ENCODE results near the gene DLG4. TPM values are rescaled to one million over a fixed set of nuclear protein-coding genes. Genes with fewer than 3 reads are reported as not detected.

The DLG4 gene
- total and polyA plus RNA-seq, 2 donors (not counting 1 experiment from before 2014, with no cell fraction given): 2.0 to 12.5 TPM

DNA sequence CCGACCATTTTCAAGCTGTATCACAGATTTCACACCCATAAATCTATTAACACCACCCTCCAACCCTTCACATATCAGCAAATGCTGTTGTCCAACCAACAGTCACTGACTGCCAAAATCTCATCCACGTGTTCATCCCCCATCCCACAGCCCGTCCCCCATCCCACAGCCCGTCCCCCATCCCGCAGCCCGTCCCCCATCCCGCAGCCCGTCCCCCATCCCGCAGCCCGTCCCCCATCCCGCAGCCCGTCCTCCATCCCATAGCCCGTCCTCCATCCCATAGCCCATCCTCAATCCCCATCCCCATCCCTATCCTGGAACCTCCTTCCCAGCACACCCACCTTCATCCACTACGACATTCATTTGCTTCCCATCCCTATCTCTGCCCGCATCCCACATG lies 14.1 kb downstream of the DLG4 start:
- TF ChIP-seq CTCF (IDR thresholded peaks at IDR 0.05): no peak
- TF ChIP-seq EZH2 (IDR thresholded peaks at IDR 0.05; ENCODE audit: borderline replicate concordance, insufficient read depth, low read depth, low read length, poor library complexity, severe bottlenecking): no peak
- Histone ChIP-seq H3K27ac (ENCODE audit: low read length in 2 of 2) (peak overlapping the region; percentile 86 to 93), H3K4me2 (replicated peaks; ENCODE audit: low read depth, low read length, poor library complexity, severe bottlenecking) (peak overlapping the region; percentile 74), H3K27me3 (replicated peaks in 1 of 4; ENCODE audit: control extremely low read depth in 1 of 4, control insufficient read depth in 3 of 4, insufficient read depth in 4 of 4, low read length in 3 of 4) (peaks cover 0 to 3% (median 0%) of the 10 kb centered on the region in 4 experiments), H3K36me3 (replicated peaks in 1 of 2; ENCODE audit: control extremely low read depth in 1 of 2, control insufficient read depth in 1 of 2, extremely low read depth in 1 of 2, insufficient read depth in 2 of 2, low read length in 1 of 2) (no peaks in the 10 kb centered on the region), H4K20me1 (ENCODE audit: control insufficient read depth, insufficient read depth, low read length, poor library complexity, severe bottlenecking) (no peaks in the 10 kb centered on the region), H3K79me2 (ENCODE audit: control insufficient read depth, insufficient read depth, low read length) (no peaks in the 10 kb centered on the region), H3K9ac (ENCODE audit: low read length) (peak overlapping the region; percentile 65), H3K4me1 (ENCODE audit: control insufficient read depth in 2 of 2, insufficient read depth in 2 of 2, low read length in 2 of 2) (peaks cover 17 to 25% of the 10 kb centered on the region in 2 donors), H2AFZ (ENCODE audit: insufficient read depth, low read depth, low read length, poor library complexity, severe bottlenecking) (peak overlapping the region; percentile 61), H3K9me3 (ENCODE audit: control extremely low read depth in 1 of 3, control insufficient read depth in 2 of 3, insufficient read depth in 1 of 3, low read length in 2 of 3) (no peaks in the 10 kb centered on the region), H3K4me3 (ENCODE audit: control extremely low read depth in 1 of 5, extremely low read depth in 1 of 5, insufficient read depth in 1 of 5, low read depth in 2 of 5, low read length in 4 of 5) (peak overlapping the region in 4 of 5 experiments; percentile 49 to 65 (median 55))
- peak overlapping the region; percentile 91 for H3K27ac Mint-ChIP-seq
- ChIA-PET POLR2A (interaction anchor here (1.0 kb wide), 1 partner anchor 14 kb away, joined by 4 read pairs; the partner anchor contains the start of genes ACADVL and DLG4), CTCF (interaction anchor here (1.0 to 1.5 kb wide), 3 partner anchors 9 to 44 kb away, joined by 3 to 4 read pairs (median 4); partner anchors contain the start of genes ACADVL and DLG4)
- intact Hi-C loops (cut with micrococcal nuclease): loop anchor here (1.0 to 2.0 kb wide), 10 partner anchors 9 to 277 kb away; partner anchors contain the start of genes ACADVL, DLG4, DVL2 and EIF5A
- ATAC-seq (ENCODE audit: low read depth): no peak
- peaks cover 5% of the 10 kb centered on the region for H3K27me3 Mint-ChIP-seq
- peaks cover 28% of the 10 kb centered on the region for H3K4me1 Mint-ChIP-seq
- peak overlapping the region; percentile 82 for H3K4me3 Mint-ChIP-seq
- no peak for DNase-seq
- no peaks in the 10 kb centered on the region for H3K9me3 Mint-ChIP-seq (ENCODE audit: insufficient read depth)
- 87% methylated on average over 11 of the region's 15 CpGs for WGBS (ENCODE audit: insufficient coverage)

GRCh38 chr17:7204828-7205461 lies 14.7 kb downstream of the DLG4 start:
- DNase-seq (peak; percentile 99), ATAC-seq (ENCODE audit: low read depth) (peak; percentile 85)
- intact Hi-C loops (cut with micrococcal nuclease): loop anchor here (1.0 to 2.0 kb wide), 10 partner anchors 9 to 278 kb away; partner anchors contain the start of genes ACADVL, DLG4, DVL2 and EIF5A
- no peaks in the 10 kb centered on the region for H3K79me2 ChIP-seq (ENCODE audit: control insufficient read depth, insufficient read depth, low read length)
- WGBS (ENCODE audit: insufficient coverage): under 1% methylated on average over 34 of the region's 34 CpGs
- H3K27me3 Mint-ChIP-seq: peaks cover under 1% of the 10 kb centered on the region
- peak overlapping the region; percentile 61 for H2AFZ ChIP-seq (ENCODE audit: insufficient read depth, low read depth, low read length, poor library complexity, severe bottlenecking)
- H3K27me3 ChIP-seq (replicated peaks in 1 of 4; ENCODE audit: control extremely low read depth in 1 of 4, control insufficient read depth in 3 of 4, insufficient read depth in 4 of 4, low read length in 3 of 4): no peaks in the 10 kb centered on the region
- peak overlapping the region; percentile 91 for H3K27ac Mint-ChIP-seq
- peak overlapping the region; percentile 82 for H3K4me3 Mint-ChIP-seq
- H4K20me1 ChIP-seq (ENCODE audit: control insufficient read depth, insufficient read depth, low read length, poor library complexity, severe bottlenecking): no peaks in the 10 kb centered on the region
- ChIA-PET CTCF (interaction anchor here (0.6 to 1.2 kb wide), 3 partner anchors 15 to 72 kb away, joined by 3 to 4 read pairs (median 4); partner anchors contain the start of genes ACADVL and DLG4), POLR2A (interaction anchor here (0.7 to 1.6 kb wide), 5 partner anchors 20 to 1047 kb away, joined by 3 to 12 read pairs (median 4); partner anchors contain the start of genes DVL2 and GABARAP)
- H3K9me3 ChIP-seq (ENCODE audit: control extremely low read depth in 1 of 3, control insufficient read depth in 2 of 3, insufficient read depth in 1 of 3, low read length in 2 of 3): no peaks in the 10 kb centered on the region
- peaks cover 17 to 25% of the 10 kb centered on the region in 2 donors for H3K4me1 ChIP-seq (ENCODE audit: control insufficient read depth in 2 of 2, insufficient read depth in 2 of 2, low read length in 2 of 2)
- TF ChIP-seq CTCF (IDR thresholded peaks at IDR 0.05): no peak
- no peak for TF ChIP-seq EZH2 (IDR thresholded peaks at IDR 0.05; ENCODE audit: borderline replicate concordance, insufficient read depth, low read depth, low read length, poor library complexity, severe bottlenecking)
- peaks cover 28% of the 10 kb centered on the region for H3K4me1 Mint-ChIP-seq
- peak overlapping the region; percentile 74 for H3K4me2 ChIP-seq (replicated peaks; ENCODE audit: low read depth, low read length, poor library complexity, severe bottlenecking)
- no peaks in the 10 kb centered on the region for H3K9me3 Mint-ChIP-seq (ENCODE audit: insufficient read depth)
- peak overlapping the region; percentile 65 for H3K9ac ChIP-seq (ENCODE audit: low read length)
- H3K4me3 ChIP-seq (ENCODE audit: control extremely low read depth in 1 of 5, extremely low read depth in 1 of 5, insufficient read depth in 1 of 5, low read depth in 2 of 5, low read length in 4 of 5): peak overlapping the region in 4 of 5 experiments; percentile 49 to 65 (median 55)
- H3K36me3 ChIP-seq (replicated peaks in 1 of 2; ENCODE audit: control extremely low read depth in 1 of 2, control insufficient read depth in 1 of 2, extremely low read depth in 1 of 2, insufficient read depth in 2 of 2, low read length in 1 of 2): no peaks in the 10 kb centered on the region
- peak overlapping the region; percentile 86 to 93 for H3K27ac ChIP-seq (ENCODE audit: low read length in 2 of 2)

Data from B cell (primary cell).